ENCODE measurements around the gene CDKL5. TPM values are rescaled to one million over a fixed set of nuclear protein-coding genes. Genes with fewer than 3 reads are reported as not detected.

CDKL5 gene
- total RNA-seq, 1 donor from 2014 or later, result 20.7 TPM

- no peak for DNase-seq (ENCODE audit: low spot score)
- Mint-ChIP-seq H3K4me1 (ENCODE audit: low read depth) (peaks cover 17% of the 10 kb centered on the region), H3K27ac (ENCODE audit: unreplicated experiment) (no peak overlapping the region), H3K4me3 (ENCODE audit: unreplicated experiment) (no peak overlapping the region), H3K27me3 (ENCODE audit: low read depth) (no peaks in the 10 kb centered on the region), H3K9me3 (ENCODE audit: low read depth) (peaks cover 8% of the 10 kb centered on the region), H3K36me3 (ENCODE audit: low read depth) (peaks cover 4% of the 10 kb centered on the region)
- no peak for TF ChIP-seq CTCF (IDR thresholded peaks at IDR 0.05)
Observed at GRCh38 chrX:18591834-18592233, 166.4 kb downstream of the CDKL5 start.

- H3K4me1 Mint-ChIP-seq (ENCODE audit: low read depth), result peaks cover 17% of the 10 kb centered on the region
- no peaks in the 10 kb centered on the region for H3K27me3 Mint-ChIP-seq (ENCODE audit: low read depth)
- H3K27ac Mint-ChIP-seq (ENCODE audit: unreplicated experiment), result no peak overlapping the region
- H3K9me3 Mint-ChIP-seq (ENCODE audit: low read depth), result peaks cover 8% of the 10 kb centered on the region
- no peak for DNase-seq (ENCODE audit: low spot score)
- TF ChIP-seq CTCF (IDR thresholded peaks at IDR 0.05), result no peak
- peaks cover 3% of the 10 kb centered on the region for H3K36me3 Mint-ChIP-seq (ENCODE audit: low read depth)
- no peak overlapping the region for H3K4me3 Mint-ChIP-seq (ENCODE audit: unreplicated experiment)
Observed at GRCh38 chrX:18594079-18594478, 168.7 kb downstream of the CDKL5 start.

- Mint-ChIP-seq H3K27me3 (ENCODE audit: low read depth) (no peaks in the 10 kb centered on the region), H3K4me3 (ENCODE audit: unreplicated experiment) (no peak overlapping the region), H3K9me3 (ENCODE audit: low read depth) (peaks cover 6% of the 10 kb centered on the region), H3K36me3 (ENCODE audit: low read depth) (peaks cover 8% of the 10 kb centered on the region), H3K27ac (ENCODE audit: unreplicated experiment) (peak overlapping the region; percentile 73), H3K4me1 (ENCODE audit: low read depth) (peaks cover 17% of the 10 kb centered on the region)
- TF ChIP-seq CTCF (IDR thresholded peaks at IDR 0.05), result no peak
- DNase-seq (ENCODE audit: low spot score), result no peak
Observed at GRCh38 chrX:18596096-18596495, 170.7 kb downstream of the CDKL5 start.

DNA sequence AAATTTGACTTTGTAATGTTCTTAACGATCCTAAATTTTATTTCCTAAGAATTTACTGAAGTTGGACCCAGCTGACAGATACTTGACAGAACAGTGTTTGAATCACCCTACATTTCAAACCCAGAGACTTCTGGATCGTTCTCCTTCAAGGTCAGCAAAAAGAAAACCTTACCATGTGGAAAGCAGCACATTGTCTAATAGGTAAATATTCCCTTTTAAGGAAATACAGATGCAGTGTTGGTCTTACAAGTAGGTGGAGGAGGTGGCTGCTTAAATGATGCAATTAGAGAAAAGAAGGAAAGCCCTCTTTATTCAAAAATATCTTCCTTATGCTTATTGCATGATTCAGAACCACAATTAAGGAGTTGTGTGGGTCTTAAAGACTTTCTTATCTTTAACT is 173.0 kb downstream of the CDKL5 start:
- TF ChIP-seq CTCF (IDR thresholded peaks at IDR 0.05), result no peak
- Mint-ChIP-seq H3K4me1 (ENCODE audit: low read depth) (peaks cover 17% of the 10 kb centered on the region), H3K27me3 (ENCODE audit: low read depth) (no peaks in the 10 kb centered on the region), H3K36me3 (ENCODE audit: low read depth) (peaks cover 9% of the 10 kb centered on the region), H3K9me3 (ENCODE audit: low read depth) (peaks cover 11% of the 10 kb centered on the region), H3K27ac (ENCODE audit: unreplicated experiment) (no peak overlapping the region), H3K4me3 (ENCODE audit: unreplicated experiment) (no peak overlapping the region)
- DNase-seq (ENCODE audit: low spot score), result no peak

- peaks cover 20% of the 10 kb centered on the region for H3K36me3 Mint-ChIP-seq (ENCODE audit: low read depth)
- no peak overlapping the region for H3K4me3 Mint-ChIP-seq (ENCODE audit: unreplicated experiment)
- no peaks in the 10 kb centered on the region for H3K27me3 Mint-ChIP-seq (ENCODE audit: low read depth)
- H3K9me3 Mint-ChIP-seq (ENCODE audit: low read depth), result peaks cover 12% of the 10 kb centered on the region
- no peak for TF ChIP-seq CTCF (IDR thresholded peaks at IDR 0.05)
- no peak for DNase-seq (ENCODE audit: low spot score)
- H3K4me1 Mint-ChIP-seq (ENCODE audit: low read depth), result no peaks in the 10 kb centered on the region
- no peak overlapping the region for H3K27ac Mint-ChIP-seq (ENCODE audit: unreplicated experiment)
Observed at GRCh38 chrX:18607966-18608365, 182.6 kb downstream of the CDKL5 start.

Data from chondrocyte (in vitro differentiated cells).